ENCODE data around the gene ANKS4B. TPM values are rescaled to one million over a fixed set of nuclear protein-coding genes. Genes with fewer than 3 reads are reported as not detected.

Gene ANKS4B
- total and polyA plus RNA-seq, 5 donors from 2014 or later, result not detected

DNA sequence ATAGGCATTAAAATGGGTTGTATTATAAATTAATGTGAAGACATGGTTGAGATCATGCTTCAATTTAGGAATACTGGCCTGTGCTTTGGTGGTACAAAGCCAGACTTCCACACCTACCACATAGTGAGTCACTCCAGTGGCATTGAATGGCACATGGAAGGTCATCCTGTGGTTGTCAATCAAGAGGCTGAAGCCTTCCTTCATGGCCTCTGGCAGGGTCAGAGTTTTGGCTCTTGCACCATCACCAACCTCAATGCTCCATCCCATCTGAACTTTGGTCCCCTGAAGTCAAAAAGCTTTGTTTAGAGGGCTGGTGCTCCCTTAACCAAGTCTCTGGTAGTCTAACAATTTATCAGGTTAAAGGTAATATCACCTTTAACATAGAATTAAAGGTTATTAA is 28.2 kb upstream of the ANKS4B start:
- Mint-ChIP-seq H3K36me3 (no peaks in the 10 kb centered on the region), H3K4me3 (no peak overlapping the region), H3K27ac (peak overlapping the region in 1 of 3 donors; percentile 15), H3K4me1 (no peaks in the 10 kb centered on the region), H3K27me3 (peaks cover 8% of the 10 kb centered on the region), H3K9me3 (no peaks in the 10 kb centered on the region)
- DNase-seq (no peak), ATAC-seq (ENCODE audit: low read depth in 2 of 2) (no peak)
- Histone ChIP-seq H3K27ac (ENCODE audit: insufficient read depth, low read length, poor library complexity, severe bottlenecking) (no peak overlapping the region), H3K36me3 (ENCODE audit: control insufficient read depth, insufficient read depth, low read length) (no peaks in the 10 kb centered on the region), H3K4me3 (ENCODE audit: low read depth, low read length) (no peak overlapping the region), H3K27me3 (ENCODE audit: control insufficient read depth, insufficient read depth, low read length) (peaks cover 12% of the 10 kb centered on the region), H3K9me3 (ENCODE audit: control insufficient read depth in 2 of 2, low read length in 2 of 2) (no peaks in the 10 kb centered on the region), H3K4me1 (ENCODE audit: control insufficient read depth, insufficient read depth, low read length, poor library complexity, severe bottlenecking) (no peaks in the 10 kb centered on the region)

DNA sequence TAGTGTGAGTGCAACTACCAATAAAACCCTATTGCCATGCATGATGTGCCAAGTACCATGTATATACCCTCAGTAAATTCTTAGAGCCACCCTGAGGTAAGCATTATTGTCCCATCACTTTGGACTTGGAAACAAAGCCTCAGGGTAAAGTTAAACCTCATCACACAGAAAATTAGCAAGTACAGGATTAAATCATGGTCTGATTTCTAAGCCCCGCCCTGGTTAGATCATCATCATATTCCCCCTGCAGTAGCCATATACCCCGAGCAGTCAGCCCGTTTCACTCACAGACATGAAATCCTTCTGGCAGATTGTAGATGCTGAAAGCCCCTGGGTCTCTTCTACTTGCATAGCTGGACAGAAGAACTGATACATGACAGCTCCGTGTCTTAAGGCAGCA is 26.9 kb upstream of the ANKS4B start:
- Histone ChIP-seq H3K9me3 (ENCODE audit: control insufficient read depth in 2 of 2, low read length in 2 of 2) (no peaks in the 10 kb centered on the region), H3K36me3 (ENCODE audit: control insufficient read depth, insufficient read depth, low read length) (no peaks in the 10 kb centered on the region), H3K27me3 (ENCODE audit: control insufficient read depth, insufficient read depth, low read length) (peaks cover 6% of the 10 kb centered on the region), H3K4me1 (ENCODE audit: control insufficient read depth, insufficient read depth, low read length, poor library complexity, severe bottlenecking) (no peaks in the 10 kb centered on the region), H3K27ac (ENCODE audit: insufficient read depth, low read length, poor library complexity, severe bottlenecking) (no peak overlapping the region), H3K4me3 (ENCODE audit: low read depth, low read length) (no peak overlapping the region)
- H3K4me1 Mint-ChIP-seq, result no peaks in the 10 kb centered on the region
- no peak for DNase-seq
- H3K9me3 Mint-ChIP-seq, result no peaks in the 10 kb centered on the region
- peaks cover 9% of the 10 kb centered on the region for H3K27me3 Mint-ChIP-seq
- H3K4me3 Mint-ChIP-seq, result no peak overlapping the region
- no peaks in the 10 kb centered on the region for H3K36me3 Mint-ChIP-seq
- no peak for ATAC-seq (ENCODE audit: low read depth in 2 of 2)
- no peak overlapping the region for H3K27ac Mint-ChIP-seq

DNA sequence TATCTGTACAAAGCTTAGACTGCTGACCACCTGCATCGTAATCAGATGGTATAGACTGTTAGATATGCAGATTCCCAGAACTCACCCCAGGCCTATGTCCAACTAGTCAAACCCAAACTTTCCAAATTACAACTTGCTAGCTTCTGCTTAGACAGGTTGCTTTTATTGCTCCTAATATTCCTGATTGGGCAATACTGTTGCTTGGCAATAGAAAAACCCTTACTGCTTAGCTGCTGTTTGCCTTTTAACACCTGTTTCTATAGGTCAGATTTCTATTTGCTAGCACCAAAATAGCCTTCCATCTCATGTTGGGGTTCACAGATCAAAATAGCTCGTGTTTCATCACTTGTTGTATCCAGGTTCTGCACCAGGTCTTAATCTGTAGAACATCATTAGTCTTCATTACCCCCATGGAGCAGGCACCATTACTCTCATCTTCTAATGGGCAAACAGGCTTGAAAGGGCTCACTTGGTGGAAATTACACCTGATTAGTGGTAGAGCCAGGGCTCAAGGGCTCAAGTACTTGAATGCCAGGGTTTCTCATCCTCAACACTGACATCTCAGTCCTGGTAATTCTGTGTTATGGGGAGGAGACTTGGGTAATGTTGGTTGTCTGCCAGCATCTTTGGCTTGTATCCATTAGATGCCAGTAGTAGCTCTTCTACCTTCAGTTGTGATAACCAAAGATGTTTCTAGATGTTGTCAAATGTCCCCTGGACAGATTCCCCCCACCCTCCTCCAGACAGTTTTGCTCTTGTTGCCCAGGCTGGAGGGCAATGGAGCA is 24.9 kb upstream of the ANKS4B start:
- Histone ChIP-seq H3K27me3 (ENCODE audit: control insufficient read depth, insufficient read depth, low read length) (peaks cover 6% of the 10 kb centered on the region), H3K4me3 (ENCODE audit: low read depth, low read length) (no peak overlapping the region), H3K36me3 (ENCODE audit: control insufficient read depth, insufficient read depth, low read length) (no peaks in the 10 kb centered on the region), H3K27ac (ENCODE audit: insufficient read depth, low read length, poor library complexity, severe bottlenecking) (no peak overlapping the region), H3K9me3 (ENCODE audit: control insufficient read depth in 2 of 2, low read length in 2 of 2) (no peaks in the 10 kb centered on the region), H3K4me1 (ENCODE audit: control insufficient read depth, insufficient read depth, low read length, poor library complexity, severe bottlenecking) (no peaks in the 10 kb centered on the region)
- ATAC-seq (ENCODE audit: low read depth in 2 of 2), result no peak
- Mint-ChIP-seq H3K9me3 (no peaks in the 10 kb centered on the region), H3K4me1 (no peaks in the 10 kb centered on the region), H3K36me3 (no peaks in the 10 kb centered on the region), H3K4me3 (no peak overlapping the region), H3K27ac (no peak overlapping the region), H3K27me3 (peaks cover 5% of the 10 kb centered on the region)
- DNase-seq, result no peak

DNA sequence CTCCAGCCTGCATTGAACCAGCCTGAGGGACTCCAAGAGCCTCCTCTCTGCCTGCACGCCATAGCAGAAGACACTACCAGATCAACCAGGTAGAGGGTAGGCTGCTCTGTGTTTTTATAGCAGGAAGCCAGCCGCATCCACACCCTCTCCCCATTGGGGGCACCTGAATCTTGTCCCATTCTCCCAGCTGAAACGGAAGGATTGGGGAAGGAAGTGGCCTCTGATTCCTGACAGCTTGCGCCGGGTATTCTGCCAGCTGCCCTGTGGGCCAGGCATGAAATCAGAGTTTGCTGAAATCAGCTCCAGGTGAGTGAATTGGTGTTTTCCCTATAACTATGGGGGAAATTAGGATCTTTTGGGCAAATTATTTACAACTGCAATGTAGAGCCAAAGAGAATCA is 22.0 kb upstream of the ANKS4B start, which contains the start of gene ZP2:
Gene ZP2 (minus strand): TSS at position 89 of the 400 bp plus-strand sequence. CDS start 27 bp downstream, at position 62.
- no peak within 1 kb of the TSS for H3K4me3 ChIP-seq (ENCODE audit: low read depth, low read length)
- Mint-ChIP-seq H3K4me1 (no peaks in the 10 kb centered on the region), H3K4me3 (no peak within 1 kb of the TSS), H3K36me3 (no peaks in the 10 kb centered on the region), H3K9me3 (no peaks in the 10 kb centered on the region), H3K27me3 (peaks cover 5% of the 10 kb centered on the region), H3K27ac (no peak within 1 kb of the TSS)
- no peaks in the 10 kb centered on the region for H3K36me3 ChIP-seq (ENCODE audit: control insufficient read depth, insufficient read depth, low read length)
- no peak within 1 kb of the TSS for H3K27ac ChIP-seq (ENCODE audit: insufficient read depth, low read length, poor library complexity, severe bottlenecking)
- H3K4me1 ChIP-seq (ENCODE audit: control insufficient read depth, insufficient read depth, low read length, poor library complexity, severe bottlenecking), result no peaks in the 10 kb centered on the region
- no peak for DNase-seq
- H3K27me3 ChIP-seq (ENCODE audit: control insufficient read depth, insufficient read depth, low read length), result peaks cover 6% of the 10 kb centered on the region
- ATAC-seq (ENCODE audit: low read depth in 2 of 2), result no peak
- no peaks in the 10 kb centered on the region for H3K9me3 ChIP-seq (ENCODE audit: control insufficient read depth in 2 of 2, low read length in 2 of 2)

DNA sequence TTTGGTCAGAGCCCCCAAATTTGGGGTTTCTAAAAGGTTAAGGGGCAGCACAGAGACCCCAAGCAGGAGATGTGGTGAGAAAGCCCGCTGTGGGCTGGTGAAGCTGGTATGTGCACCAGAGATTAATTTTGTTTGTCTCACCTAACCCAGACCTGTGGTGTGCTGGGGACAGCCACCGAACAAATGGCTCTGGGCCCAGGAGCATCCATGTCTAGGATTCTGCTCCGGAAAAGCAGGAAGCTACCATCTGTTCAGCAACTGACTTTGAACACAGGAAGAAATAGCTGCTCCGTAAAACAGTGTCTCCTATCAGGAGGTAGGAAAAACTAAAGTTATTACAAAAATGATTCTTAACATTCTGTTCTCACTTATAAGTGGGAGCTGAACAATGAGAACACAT is 19.4 kb upstream of the ANKS4B start:
- Histone ChIP-seq H3K27ac (ENCODE audit: insufficient read depth, low read length, poor library complexity, severe bottlenecking) (no peak overlapping the region), H3K36me3 (ENCODE audit: control insufficient read depth, insufficient read depth, low read length) (no peaks in the 10 kb centered on the region), H3K4me1 (ENCODE audit: control insufficient read depth, insufficient read depth, low read length, poor library complexity, severe bottlenecking) (no peaks in the 10 kb centered on the region), H3K4me3 (ENCODE audit: low read depth, low read length) (no peak overlapping the region), H3K27me3 (ENCODE audit: control insufficient read depth, insufficient read depth, low read length) (peaks cover 3% of the 10 kb centered on the region), H3K9me3 (ENCODE audit: control insufficient read depth in 2 of 2, low read length in 2 of 2) (no peaks in the 10 kb centered on the region)
- Mint-ChIP-seq H3K27me3 (peaks cover 5% of the 10 kb centered on the region), H3K36me3 (no peaks in the 10 kb centered on the region), H3K4me1 (no peaks in the 10 kb centered on the region), H3K9me3 (no peaks in the 10 kb centered on the region), H3K27ac (no peak overlapping the region), H3K4me3 (no peak overlapping the region)
- DNase-seq, result no peak
- ATAC-seq (ENCODE audit: low read depth in 2 of 2), result no peak

DNA sequence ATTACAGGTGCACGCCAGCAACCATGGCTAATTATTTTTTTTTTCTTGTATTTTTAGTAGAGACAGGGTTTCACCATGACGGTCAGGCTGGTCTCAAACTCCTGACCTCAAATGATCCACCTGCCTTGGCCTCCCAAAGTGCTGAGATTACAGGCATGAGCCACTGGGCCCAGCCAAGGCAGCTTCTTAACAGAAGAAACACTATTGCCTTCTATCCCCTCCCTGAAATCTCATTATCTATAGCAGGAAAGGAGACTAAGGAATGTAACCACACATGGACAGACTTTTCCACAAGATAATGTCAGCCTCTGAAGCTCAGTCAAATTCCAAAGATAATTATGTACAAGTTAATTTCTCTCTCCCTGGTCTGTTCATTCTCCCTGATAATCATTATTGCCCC is 16.4 kb upstream of the ANKS4B start:
- peaks cover 0 to 2% (median 0%) of the 10 kb centered on the region in 7 donors for H3K9me3 Mint-ChIP-seq
- H3K27me3 Mint-ChIP-seq, result peaks cover 17% of the 10 kb centered on the region
- H3K27ac Mint-ChIP-seq, result no peak overlapping the region
- no peak for DNase-seq
- Histone ChIP-seq H3K27ac (ENCODE audit: insufficient read depth, low read length, poor library complexity, severe bottlenecking) (no peak overlapping the region), H3K9me3 (ENCODE audit: control insufficient read depth in 2 of 2, low read length in 2 of 2) (no peaks in the 10 kb centered on the region), H3K4me1 (ENCODE audit: control insufficient read depth, insufficient read depth, low read length, poor library complexity, severe bottlenecking) (no peaks in the 10 kb centered on the region), H3K27me3 (ENCODE audit: control insufficient read depth, insufficient read depth, low read length) (peaks cover 10% of the 10 kb centered on the region), H3K4me3 (ENCODE audit: low read depth, low read length) (no peak overlapping the region), H3K36me3 (ENCODE audit: control insufficient read depth, insufficient read depth, low read length) (no peaks in the 10 kb centered on the region)
- H3K4me1 Mint-ChIP-seq, result no peaks in the 10 kb centered on the region
- H3K4me3 Mint-ChIP-seq, result no peak overlapping the region
- H3K36me3 Mint-ChIP-seq, result no peaks in the 10 kb centered on the region
- ATAC-seq (ENCODE audit: low read depth in 2 of 2), result no peak

DNA sequence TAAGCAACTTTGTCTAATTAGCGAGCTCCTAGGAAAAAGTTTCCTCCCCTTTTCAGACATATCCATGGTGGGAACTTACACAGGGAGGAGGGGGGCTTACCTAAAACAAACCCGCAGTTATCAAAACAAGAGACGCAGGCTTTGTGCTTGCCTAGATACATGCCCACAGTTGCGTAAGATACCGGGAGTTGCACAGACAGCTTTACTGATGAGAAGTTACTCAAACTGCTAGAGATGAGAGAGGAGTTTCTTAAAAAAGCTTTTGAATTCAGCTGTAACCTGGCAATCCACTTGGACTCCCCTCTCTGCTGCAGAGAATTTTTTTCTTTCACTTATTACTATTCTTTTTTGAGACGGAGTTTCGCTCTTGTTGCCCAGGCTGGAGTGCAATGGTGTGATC is 15.3 kb upstream of the ANKS4B start:
- Histone ChIP-seq H3K27me3 (ENCODE audit: control insufficient read depth, insufficient read depth, low read length) (peaks cover 10% of the 10 kb centered on the region), H3K27ac (ENCODE audit: insufficient read depth, low read length, poor library complexity, severe bottlenecking) (no peak overlapping the region), H3K36me3 (ENCODE audit: control insufficient read depth, insufficient read depth, low read length) (no peaks in the 10 kb centered on the region), H3K4me1 (ENCODE audit: control insufficient read depth, insufficient read depth, low read length, poor library complexity, severe bottlenecking) (no peaks in the 10 kb centered on the region), H3K9me3 (ENCODE audit: control insufficient read depth in 2 of 2, low read length in 2 of 2) (no peaks in the 10 kb centered on the region), H3K4me3 (ENCODE audit: low read depth, low read length) (no peak overlapping the region)
- H3K4me1 Mint-ChIP-seq, result no peaks in the 10 kb centered on the region
- no peak overlapping the region for H3K27ac Mint-ChIP-seq
- no peak for DNase-seq
- H3K9me3 Mint-ChIP-seq, result peaks cover 0 to 2% (median 0%) of the 10 kb centered on the region in 7 donors
- no peak for ATAC-seq (ENCODE audit: low read depth in 2 of 2)
- peaks cover 25% of the 10 kb centered on the region for H3K27me3 Mint-ChIP-seq
- no peaks in the 10 kb centered on the region for H3K36me3 Mint-ChIP-seq
- no peak overlapping the region for H3K4me3 Mint-ChIP-seq

DNA sequence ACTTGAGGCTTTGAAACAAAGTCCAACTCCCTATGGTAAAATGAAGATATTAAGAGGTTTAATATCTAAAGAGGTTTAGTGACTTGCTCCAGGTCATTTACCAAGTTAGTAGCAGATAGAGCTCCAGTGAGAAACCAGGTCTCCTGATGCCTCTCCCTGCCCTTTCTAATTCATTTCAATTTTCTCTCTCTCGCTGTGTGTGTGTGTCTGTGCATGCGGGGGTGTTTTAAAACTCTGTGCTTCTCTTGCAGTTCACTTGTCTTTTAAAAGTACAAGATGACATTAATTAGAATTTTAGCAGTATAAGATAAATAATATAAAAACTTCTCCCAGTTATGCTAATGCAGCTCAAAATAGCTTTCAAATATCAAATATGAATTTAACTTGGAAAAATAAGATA is 13.9 kb upstream of the ANKS4B start:
- H3K27ac Mint-ChIP-seq, result no peak overlapping the region
- ATAC-seq (ENCODE audit: low read depth in 2 of 2) (no peak), DNase-seq (no peak)
- no peaks in the 10 kb centered on the region for H3K36me3 Mint-ChIP-seq
- H3K4me1 Mint-ChIP-seq, result peaks cover 0 to under 1% (median 0%) of the 10 kb centered on the region in 4 donors
- no peak overlapping the region for H3K4me3 Mint-ChIP-seq
- no peaks in the 10 kb centered on the region for H3K4me1 ChIP-seq (ENCODE audit: control insufficient read depth, insufficient read depth, low read length, poor library complexity, severe bottlenecking)
- H3K27me3 Mint-ChIP-seq, result peaks cover 35% of the 10 kb centered on the region
- H3K9me3 ChIP-seq (ENCODE audit: control insufficient read depth in 2 of 2, low read length in 2 of 2), result no peaks in the 10 kb centered on the region
- no peaks in the 10 kb centered on the region for H3K36me3 ChIP-seq (ENCODE audit: control insufficient read depth, insufficient read depth, low read length)
- H3K9me3 Mint-ChIP-seq, result peaks cover 0 to 2% (median 0%) of the 10 kb centered on the region in 7 donors
- H3K27me3 ChIP-seq (ENCODE audit: control insufficient read depth, insufficient read depth, low read length), result peaks cover 10% of the 10 kb centered on the region
- H3K27ac ChIP-seq (ENCODE audit: insufficient read depth, low read length, poor library complexity, severe bottlenecking), result no peak overlapping the region
- H3K4me3 ChIP-seq (ENCODE audit: low read depth, low read length), result no peak overlapping the region

Measured in CD4-positive, CD25-positive, alpha-beta regulatory T cell (primary cell).